Midbrain (tissue), 1 donor: Measurements from ENCODE around the gene CHRDL2.
"Not testable (repeated sequence)": the region's sequence is repeated elsewhere in the genome, so short reads cannot be mapped to it uniquely, and the experiment has no call there.

Experiments
- DNase-seq: peaks from one replicate; lab custom pipeline; 2025; lab: John Stamatoyannopoulos, UW

The CHRDL2 gene

GRCh38 chr11:74670171-74670570 lies 61.1 kb downstream of the CHRDL2 start:
- no peak for DNase-seq

GRCh38 chr11:74669211-74670160 lies 61.7 kb downstream of the CHRDL2 start:
- DNase-seq, result no peak

- DNase-seq, result no peak
Measured at GRCh38 chr11:74663315-74663714, 67.9 kb downstream of the CHRDL2 start.

- DNase-seq, result no peak
Measured at GRCh38 chr11:74662487-74663103, 68.6 kb downstream of the CHRDL2 start.

GRCh38 chr11:74659124-74659523 lies 72.1 kb downstream of the CHRDL2 start:
- DNase-seq, result not testable (repeated sequence)

- no peak for DNase-seq
Measured at GRCh38 chr11:74654976-74655375, 76.2 kb downstream of the CHRDL2 start.

- DNase-seq, result no peak
Measured at GRCh38 chr11:74650498-74650897, 80.7 kb downstream of the CHRDL2 start.

GRCh38 chr11:74648894-74649293 lies 82.3 kb downstream of the CHRDL2 start:
- DNase-seq, result no peak

- no peak for DNase-seq
Measured at GRCh38 chr11:74647831-74648230, 83.4 kb downstream of the CHRDL2 start.

GRCh38 chr11:74647404-74647803 lies 83.8 kb downstream of the CHRDL2 start:
- DNase-seq, result no peak

- DNase-seq, result no peak
Measured at GRCh38 chr11:74646954-74647353, 84.3 kb downstream of the CHRDL2 start.
